IPS-NIHi7 (cell line): Measurements from ENCODE around the gene ATRNL1.

Experiments used
- DNase-seq: peaks from one replicate; pipeline ENCODE4 v3.0.0; 2012; ENCODE audit warnings: mixed read lengths; ENCODE audit errors: extremely low spot score

ATRNL1 gene

GRCh38 chr10:115593060-115593459 lies 499.9 kb downstream of the ATRNL1 start:
- DNase-seq = no peak

- DNase-seq = no peak
These were observed 511.5 kb downstream of the ATRNL1 start for GRCh38 chr10:115604627-115605026.

DNA sequence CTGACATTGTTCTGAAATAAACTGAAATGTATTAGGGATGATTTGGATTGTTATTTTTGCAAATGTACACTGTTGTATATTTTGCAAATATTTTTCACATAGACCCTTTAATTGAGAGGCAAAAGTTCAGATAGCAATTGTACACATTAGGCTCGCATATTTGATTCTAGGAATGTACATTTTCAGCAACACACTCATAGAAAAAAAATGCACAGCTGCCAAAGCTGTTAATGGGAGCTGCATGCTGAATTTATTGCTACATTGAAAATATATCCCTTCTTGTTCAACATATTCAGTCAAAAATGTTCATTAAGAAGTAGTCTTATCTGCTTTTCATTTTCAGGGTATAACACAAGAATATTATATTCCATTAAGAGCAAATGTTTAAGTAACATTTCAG lies 512.9 kb downstream of the ATRNL1 start:
- DNase-seq = no peak

DNA sequence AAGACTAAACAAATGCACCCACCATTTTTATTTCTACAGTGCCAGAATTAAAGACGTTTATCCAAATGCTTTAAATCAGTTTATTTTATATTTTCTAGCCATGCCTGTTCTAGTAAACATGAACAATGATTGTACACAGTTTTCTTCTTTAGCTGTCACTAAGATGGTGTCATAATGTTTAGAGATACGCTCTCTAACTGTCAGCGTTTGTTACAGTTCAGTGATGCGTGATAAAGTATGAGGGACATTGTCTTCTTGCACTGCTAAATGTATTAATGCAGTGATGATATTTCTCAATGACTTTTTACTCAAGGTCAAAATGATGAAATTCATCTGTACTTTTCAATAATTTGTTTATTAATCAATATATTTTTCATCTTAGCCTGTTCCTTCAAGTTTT lies 513.6 kb downstream of the ATRNL1 start:
- DNase-seq = no peak

GRCh38 chr10:115624448-115624847 lies 531.3 kb downstream of the ATRNL1 start:
- peak; percentile 6 for DNase-seq

DNA sequence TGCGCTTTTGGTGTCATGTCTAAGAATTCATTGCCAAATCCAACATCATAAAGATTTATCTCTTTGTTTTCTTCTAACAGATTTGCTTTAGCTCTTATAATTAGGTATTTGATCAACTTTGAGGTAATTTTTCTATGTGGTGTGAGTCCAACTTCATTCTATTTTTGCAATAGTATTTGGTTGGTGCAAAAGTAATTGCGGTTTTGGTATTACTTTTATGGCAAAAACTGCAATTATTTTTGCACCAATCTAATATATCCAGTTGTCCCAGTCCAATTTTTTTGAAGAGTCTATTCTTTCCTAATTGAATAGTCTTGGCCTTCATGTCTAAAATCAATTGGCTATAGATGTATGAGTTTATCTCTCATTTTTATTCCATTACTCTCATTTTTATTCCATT lies 535.5 kb downstream of the ATRNL1 start:
- DNase-seq = no peak

GRCh38 chr10:115638246-115638645 lies 545.1 kb downstream of the ATRNL1 start:
- DNase-seq = no peak

- no peak for DNase-seq
These were observed 556.1 kb downstream of the ATRNL1 start for GRCh38 chr10:115649217-115649616.

DNA sequence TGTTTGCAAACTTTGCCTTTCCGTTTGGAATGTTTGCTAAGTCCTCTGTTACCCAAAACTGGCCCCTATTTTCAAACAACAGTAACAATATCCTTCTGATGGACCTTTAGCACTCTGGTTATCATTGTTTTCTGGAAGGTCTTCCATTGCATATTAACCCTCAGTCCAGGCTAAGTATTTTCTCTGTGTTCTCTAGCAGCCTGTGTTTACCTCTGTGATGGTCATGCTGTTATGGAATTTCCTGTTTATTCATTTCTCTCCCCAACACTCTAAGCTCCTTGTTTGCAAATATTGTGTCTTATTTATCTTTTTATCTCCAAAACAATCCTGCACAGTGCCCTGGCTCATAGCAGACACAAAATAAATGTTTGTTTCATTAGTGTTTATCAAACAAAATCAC lies 560.3 kb downstream of the ATRNL1 start:
- DNase-seq = peak; percentile 9

GRCh38 chr10:115654961-115655360 lies 561.8 kb downstream of the ATRNL1 start:
- DNase-seq = no peak

- no peak for DNase-seq
These were observed 564.1 kb downstream of the ATRNL1 start for GRCh38 chr10:115657161-115657860.

DNA sequence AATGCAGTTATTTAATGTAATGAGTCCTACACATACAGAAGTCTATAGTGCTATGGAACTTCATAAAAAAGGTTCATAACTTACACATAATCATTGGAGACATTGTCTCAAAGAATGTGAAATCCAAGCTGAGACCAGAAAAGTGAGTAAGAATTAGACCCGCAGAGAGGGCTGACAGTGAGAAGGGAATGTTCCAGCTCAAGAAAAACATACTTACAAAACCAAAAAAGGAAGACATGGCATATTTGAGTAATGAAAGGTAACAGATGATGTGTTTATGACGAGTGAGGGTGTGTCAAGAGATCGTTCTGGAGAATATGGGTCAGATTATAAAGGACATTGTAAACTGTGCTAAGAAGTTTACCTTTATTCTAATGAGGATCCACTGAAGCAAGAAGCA lies 566.5 kb downstream of the ATRNL1 start:
- no peak for DNase-seq

GRCh38 chr10:115660391-115660790 lies 567.2 kb downstream of the ATRNL1 start:
- no peak for DNase-seq

- no peak for DNase-seq
These were observed 569.3 kb downstream of the ATRNL1 start for GRCh38 chr10:115662422-115662821.

DNA sequence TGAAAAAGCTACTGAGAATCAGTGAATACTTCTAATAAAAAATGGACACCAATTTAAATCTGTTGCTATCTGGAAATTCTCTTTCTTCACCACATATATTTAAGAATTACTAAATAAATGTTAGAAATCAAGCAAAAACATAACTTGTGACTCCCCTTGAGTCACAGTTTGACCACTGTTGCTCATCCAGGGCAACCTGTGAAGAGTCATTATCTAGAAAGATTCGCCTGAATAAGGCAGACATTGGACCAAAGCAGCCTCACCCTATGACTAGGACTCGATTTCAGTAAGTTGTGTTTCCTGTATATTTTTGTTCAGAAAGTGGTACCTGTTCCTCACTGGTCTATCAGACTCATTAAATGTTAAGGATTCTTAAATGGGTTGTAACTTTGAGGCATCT lies 572.4 kb downstream of the ATRNL1 start:
- DNase-seq = no peak

DNA sequence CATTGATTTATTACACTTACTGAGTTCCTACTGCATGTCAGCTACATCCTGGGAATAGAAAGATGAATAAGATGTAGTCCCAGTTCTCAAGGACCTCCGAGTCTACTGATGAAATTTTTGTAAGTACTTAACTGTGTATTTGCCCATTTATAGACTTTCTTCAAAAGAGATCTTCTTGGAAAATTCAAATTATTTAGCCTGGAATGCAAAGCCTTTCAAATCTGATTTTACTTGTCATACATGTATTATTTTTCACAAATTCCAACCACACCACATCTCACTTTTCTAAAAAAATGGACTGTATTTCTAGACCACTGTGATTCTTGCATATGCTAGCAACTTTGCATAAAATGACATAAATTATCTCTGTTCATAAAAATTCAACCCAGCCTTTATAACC lies 581.3 kb downstream of the ATRNL1 start:
- no peak for DNase-seq

GRCh38 chr10:115696747-115697146 lies 603.6 kb downstream of the ATRNL1 start:
- DNase-seq = no peak

GRCh38 chr10:115706026-115706425 lies 612.9 kb downstream of the ATRNL1 start:
- DNase-seq = no peak

DNA sequence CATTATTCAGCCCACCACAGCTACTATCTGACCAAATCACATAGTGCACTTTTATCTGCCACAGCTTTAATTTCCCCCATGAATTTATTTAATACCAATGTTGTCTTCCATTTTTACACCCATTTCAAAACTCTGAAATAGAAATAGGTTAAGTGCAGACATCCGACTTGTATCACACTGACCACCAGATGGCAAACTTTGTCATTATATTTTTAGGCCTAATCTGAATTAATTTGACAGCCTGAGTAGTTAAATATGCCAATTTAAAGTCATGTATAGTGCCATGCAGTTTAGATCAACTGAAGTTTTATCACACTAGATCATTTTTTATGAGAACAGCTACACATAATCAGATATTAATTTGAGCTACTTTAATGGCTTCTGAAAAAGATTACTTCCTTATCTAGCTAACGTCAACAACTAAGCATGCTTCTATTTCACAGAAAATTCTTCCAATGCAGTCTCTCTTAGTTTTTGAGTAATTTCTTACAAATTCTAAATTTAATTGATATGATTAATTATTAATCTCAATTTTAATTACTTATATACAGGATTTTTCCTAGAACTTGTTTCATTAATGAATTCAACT lies 613.4 kb downstream of the ATRNL1 start:
- no peak for DNase-seq

GRCh38 chr10:115710136-115710535 lies 617.0 kb downstream of the ATRNL1 start:
- no peak for DNase-seq

- no peak for DNase-seq
These were observed 618.1 kb downstream of the ATRNL1 start for GRCh38 chr10:115711306-115711705.

DNA sequence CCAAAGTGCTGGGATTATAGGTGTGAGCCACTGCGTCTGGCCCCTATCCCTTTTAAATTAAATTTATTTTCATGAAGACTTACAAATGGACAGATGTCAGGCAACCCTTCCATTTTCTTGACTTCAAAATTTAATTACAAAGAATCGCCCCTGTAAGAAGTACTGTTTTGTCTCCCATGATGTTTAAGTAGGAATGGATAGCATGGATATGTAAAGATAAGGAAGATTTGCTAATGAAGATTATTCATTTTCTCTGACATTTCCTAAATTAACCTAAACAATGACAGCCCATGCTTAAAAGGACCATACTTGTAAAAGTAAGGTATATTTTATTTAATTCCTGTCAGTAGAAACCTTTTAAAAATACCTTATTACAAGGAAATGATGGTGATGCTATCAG lies 627.0 kb downstream of the ATRNL1 start:
- no peak for DNase-seq

DNA sequence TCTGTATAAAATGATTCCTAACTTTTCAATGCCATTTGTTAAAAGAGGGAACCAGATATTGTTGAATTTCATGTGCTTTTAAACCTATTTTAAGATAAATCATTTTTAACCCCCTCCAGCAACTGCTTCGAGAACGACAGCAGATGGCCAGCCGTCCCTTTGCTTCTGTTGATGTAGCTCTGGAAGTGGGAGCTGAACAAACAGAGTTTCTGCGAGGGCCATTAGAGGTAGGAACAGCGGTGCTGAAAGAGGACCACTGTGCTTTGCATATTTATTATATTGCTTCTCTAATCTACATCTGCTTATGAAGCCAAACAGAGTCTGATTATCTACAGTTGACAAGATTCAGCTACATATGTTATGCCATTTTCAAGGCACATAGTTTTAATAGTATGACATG lies 634.0 kb downstream of the ATRNL1 start:
- DNase-seq = no peak

GRCh38 chr10:115744089-115744488 lies 650.9 kb downstream of the ATRNL1 start:
- no peak for DNase-seq
